ENCODE data around the gene SNAI1.
"Not testable (repeated sequence)": the region's sequence is repeated elsewhere in the genome, so short reads cannot be mapped to it uniquely, and the experiment has no call there.

The SNAI1 gene

GRCh38 chr20:49982346-49983122 is at the start of gene SNAI1:
TSS of gene SNAI1 (plus strand) at chr20:49982980. CDS start at chr20:49983060, 80 bp downstream.
- DNase-seq (ENCODE audit: low read depth in 2 of 2) = peak; percentile 54 to 69

GRCh38 chr20:49935746-49936152 is 47.0 kb upstream of the SNAI1 start:
- DNase-seq (ENCODE audit: low read depth in 2 of 2) = no peak

GRCh38 chr20:49936153-49937026 is 46.4 kb upstream of the SNAI1 start, which contains the start of gene RNF114:
TSS of gene RNF114 (plus strand) at chr20:49936397. CDS start at chr20:49936413, 16 bp downstream.
- peak; percentile 85 to 89 for DNase-seq (ENCODE audit: low read depth in 2 of 2)

- DNase-seq (ENCODE audit: low read depth in 2 of 2) = no peak
Measured at GRCh38 chr20:49937027-49937929, 45.5 kb upstream of the SNAI1 start.

- no peak for DNase-seq (ENCODE audit: low read depth in 2 of 2)
Measured at GRCh38 chr20:49938173-49939163, 44.3 kb upstream of the SNAI1 start.

- no peak for DNase-seq (ENCODE audit: low read depth in 2 of 2)
Measured at GRCh38 chr20:49941456-49941855, 41.3 kb upstream of the SNAI1 start.

GRCh38 chr20:49942303-49942702 is 40.5 kb upstream of the SNAI1 start:
- no peak for DNase-seq (ENCODE audit: low read depth in 2 of 2)

GRCh38 chr20:49942942-49943341 is 39.8 kb upstream of the SNAI1 start:
- DNase-seq (ENCODE audit: low read depth in 2 of 2) = no peak

GRCh38 chr20:49945306-49945700 is 37.5 kb upstream of the SNAI1 start:
- no peak for DNase-seq (ENCODE audit: low read depth in 2 of 2)

- no peak for DNase-seq (ENCODE audit: low read depth in 2 of 2)
Measured at GRCh38 chr20:49945701-49946477, 36.9 kb upstream of the SNAI1 start.

- DNase-seq (ENCODE audit: low read depth in 2 of 2) = no peak
Measured at GRCh38 chr20:49948178-49948577, 34.6 kb upstream of the SNAI1 start.

GRCh38 chr20:49948809-49949507 is 33.8 kb upstream of the SNAI1 start:
- DNase-seq (ENCODE audit: low read depth in 2 of 2) = no peak

- no peak for DNase-seq (ENCODE audit: low read depth in 2 of 2)
Measured at GRCh38 chr20:49951151-49951550, 31.6 kb upstream of the SNAI1 start.

GRCh38 chr20:49955167-49955566 is 27.6 kb upstream of the SNAI1 start:
- no peak for DNase-seq (ENCODE audit: low read depth in 2 of 2)

- DNase-seq (ENCODE audit: low read depth in 2 of 2) = not testable (repeated sequence)
Measured at GRCh38 chr20:49955830-49956396, 26.9 kb upstream of the SNAI1 start.

GRCh38 chr20:49956689-49957088 is 26.1 kb upstream of the SNAI1 start:
- DNase-seq (ENCODE audit: low read depth in 2 of 2) = no peak

- not testable (repeated sequence) for DNase-seq (ENCODE audit: low read depth in 2 of 2)
Measured at GRCh38 chr20:49957089-49957938, 25.5 kb upstream of the SNAI1 start.

GRCh38 chr20:49961413-49961812 is 21.4 kb upstream of the SNAI1 start:
- DNase-seq (ENCODE audit: low read depth in 2 of 2) = no peak

All from stimulated activated CD8-positive, alpha-beta memory T cell treated with anti-CD3 and anti-CD28 coated beads, Interleukin-2, amount 100 ng/mL, for 1 hour (primary cell).